Astrocyte (in vitro differentiated cells and primary cell): ENCODE results near the gene EIF2AK2. TPM values are rescaled to one million over a fixed set of nuclear protein-coding genes. Genes with fewer than 3 reads are reported as not detected.
"Not testable (repeated sequence)": the region's sequence is repeated elsewhere in the genome, so short reads cannot be mapped to it uniquely, and the experiment has no call there.

Experiments
- DNase-seq: peaks from one replicate; pipeline ENCODE4 v3.0.0-alpha.2; 2010; ENCODE audit warnings: low read depth
- FAIRE-seq: peaks from 2 replicates; lab custom pipeline; 2011; peaks lifted over from hg19 to GRCh38; lab: Jason Lieb, UNC
- H2AFZ ChIP-seq: 2 replicates; pipeline ENCODE4 v1.6.0; 2012; ENCODE audit warnings: low read depth, low read length, inconsistent platforms
- H3K27ac ChIP-seq: 2 replicates; pipeline ENCODE4 v1.5.1; 2011; ENCODE audit warnings: low read depth, low read length, inconsistent platforms
- H3K27me3 ChIP-seq: 2 replicates; pipeline ENCODE4 v1.6.0; 2011; ENCODE audit warnings: low read length, inconsistent platforms; ENCODE audit not compliant: insufficient read depth
- H3K36me3 ChIP-seq: 2 replicates; pipeline ENCODE4 v1.5.1; 2011; ENCODE audit warnings: low read length, inconsistent platforms; ENCODE audit not compliant: insufficient read depth
- H3K4me1 ChIP-seq: 2 replicates; pipeline ENCODE4 v1.5.1; 2011; ENCODE audit warnings: low read length, inconsistent platforms; ENCODE audit not compliant: insufficient read depth
- H3K4me2 ChIP-seq: 2 replicates; pipeline ENCODE4 v1.6.0; 2012; ENCODE audit warnings: low read length, inconsistent platforms
- H3K4me3 ChIP-seq: 2 replicates; pipeline ENCODE4 v1.5.1; 2011; ENCODE audit warnings: low read depth, mild to moderate bottlenecking, low read length, inconsistent platforms; ENCODE audit not compliant: insufficient read depth
- H3K79me2 ChIP-seq: 2 replicates; pipeline ENCODE4 v1.6.0; 2012; ENCODE audit warnings: mild to moderate bottlenecking, low read length, inconsistent platforms; ENCODE audit not compliant: insufficient read depth
- H3K9ac ChIP-seq: 2 replicates; pipeline ENCODE4 v1.6.0; 2012; ENCODE audit warnings: mild to moderate bottlenecking, low read length, inconsistent platforms
- H3K9me3 ChIP-seq: 2 replicates; pipeline ENCODE4 v1.5.1; 2012; ENCODE audit warnings: low read depth, mild to moderate bottlenecking, low read length, inconsistent platforms; ENCODE audit not compliant: insufficient read depth
- H4K20me1 ChIP-seq: 2 replicates; pipeline ENCODE4 v1.6.0; 2012; ENCODE audit warnings: low read length, inconsistent platforms; ENCODE audit not compliant: insufficient read depth
- H3K27ac Mint-ChIP-seq: one replicate; pipeline ENCODE4 v1.8.0; 2021; ENCODE audit warnings: mild to moderate bottlenecking, mixed read lengths; ENCODE audit not compliant: unreplicated experiment
- H3K27me3 Mint-ChIP-seq: one replicate; pipeline ENCODE4 v1.8.0; 2021; ENCODE audit warnings: low read depth, mixed read lengths; ENCODE audit not compliant: unreplicated experiment
- H3K36me3 Mint-ChIP-seq: one replicate; pipeline ENCODE4 v1.8.0; 2021; ENCODE audit warnings: low read depth, mixed read lengths; ENCODE audit not compliant: unreplicated experiment
- H3K4me1 Mint-ChIP-seq: one replicate; pipeline ENCODE4 v1.8.0; 2021; ENCODE audit warnings: low read depth, mixed read lengths; ENCODE audit not compliant: unreplicated experiment
- H3K4me3 Mint-ChIP-seq: one replicate; pipeline ENCODE4 v1.8.0; 2021; ENCODE audit warnings: mild to moderate bottlenecking, moderate library complexity, mixed read lengths; ENCODE audit not compliant: unreplicated experiment
- H3K9me3 Mint-ChIP-seq: one replicate; pipeline ENCODE4 v1.8.0; 2021; ENCODE audit warnings: mild to moderate bottlenecking, mixed read lengths; ENCODE audit not compliant: unreplicated experiment
- EZH2 ChIP-seq: IDR thresholded peaks from 2 replicates; pipeline ENCODE4 v1.6.1; 2012; ENCODE audit warnings: mild to moderate bottlenecking, low read length, inconsistent platforms; ENCODE audit not compliant: insufficient read depth
- total RNA-seq: library from RNA; stranded (reverse); gene quantifications from 2 replicates; pipeline ENCODE4 v1.2.1, GENCODE V29; 2021
- TF ChIP-seq, protein P1 (sequence below): IDR thresholded peaks from 2 replicates; pipeline ENCODE4 v1.5.1; 2011; ENCODE audit warnings: low read depth, mild to moderate bottlenecking, inconsistent platforms, low read length, moderate library complexity; ENCODE audit not compliant: insufficient read depth

EIF2AK2 gene
- total RNA-seq, 1 donor from 2014 or later = 147 TPM

DNA sequence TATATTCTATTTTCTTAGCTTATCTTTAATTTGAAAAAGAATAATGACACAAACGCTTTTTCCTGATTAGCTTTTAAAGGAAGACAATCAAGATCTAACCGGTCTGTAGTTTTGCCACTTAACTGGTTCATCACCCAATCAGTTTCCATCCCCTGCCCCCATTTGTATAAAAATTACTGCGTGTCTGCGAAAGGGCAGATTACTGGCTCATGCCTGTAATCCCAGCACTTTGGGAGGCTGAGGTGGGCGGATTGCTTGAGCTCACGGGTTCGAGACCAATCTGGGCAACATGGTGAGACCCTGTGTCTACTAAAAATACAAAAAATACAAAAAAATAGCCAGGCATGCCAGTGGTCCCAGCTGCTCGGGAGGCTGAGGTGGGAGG lies 41.9 kb upstream of the EIF2AK2 start:
- peaks cover 53% of the 10 kb centered on the region for H3K79me2 ChIP-seq
- Mint-ChIP-seq H3K36me3 (peaks cover 15% of the 10 kb centered on the region), H3K27ac (no peak overlapping the region), H3K4me3 (no peak overlapping the region), H3K9me3 (peaks cover 4% of the 10 kb centered on the region), H3K4me1 (peaks cover 18% of the 10 kb centered on the region), H3K27me3 (no peaks in the 10 kb centered on the region)
- H3K27me3 ChIP-seq = no peaks in the 10 kb centered on the region
- no peak overlapping the region for H3K9ac ChIP-seq
- no peak overlapping the region for H2AFZ ChIP-seq
- H3K4me1 ChIP-seq = peaks cover 10% of the 10 kb centered on the region
- FAIRE-seq (no peak), DNase-seq (no peak)
- peaks cover 13% of the 10 kb centered on the region for H4K20me1 ChIP-seq
- no peak overlapping the region for H3K4me2 ChIP-seq
- peaks cover 24% of the 10 kb centered on the region for H3K36me3 ChIP-seq
- H3K4me3 ChIP-seq = no peak overlapping the region
- H3K9me3 ChIP-seq = no peaks in the 10 kb centered on the region
- TF ChIP-seq EZH2 = no peak
- H3K27ac ChIP-seq = no peak overlapping the region

DNA sequence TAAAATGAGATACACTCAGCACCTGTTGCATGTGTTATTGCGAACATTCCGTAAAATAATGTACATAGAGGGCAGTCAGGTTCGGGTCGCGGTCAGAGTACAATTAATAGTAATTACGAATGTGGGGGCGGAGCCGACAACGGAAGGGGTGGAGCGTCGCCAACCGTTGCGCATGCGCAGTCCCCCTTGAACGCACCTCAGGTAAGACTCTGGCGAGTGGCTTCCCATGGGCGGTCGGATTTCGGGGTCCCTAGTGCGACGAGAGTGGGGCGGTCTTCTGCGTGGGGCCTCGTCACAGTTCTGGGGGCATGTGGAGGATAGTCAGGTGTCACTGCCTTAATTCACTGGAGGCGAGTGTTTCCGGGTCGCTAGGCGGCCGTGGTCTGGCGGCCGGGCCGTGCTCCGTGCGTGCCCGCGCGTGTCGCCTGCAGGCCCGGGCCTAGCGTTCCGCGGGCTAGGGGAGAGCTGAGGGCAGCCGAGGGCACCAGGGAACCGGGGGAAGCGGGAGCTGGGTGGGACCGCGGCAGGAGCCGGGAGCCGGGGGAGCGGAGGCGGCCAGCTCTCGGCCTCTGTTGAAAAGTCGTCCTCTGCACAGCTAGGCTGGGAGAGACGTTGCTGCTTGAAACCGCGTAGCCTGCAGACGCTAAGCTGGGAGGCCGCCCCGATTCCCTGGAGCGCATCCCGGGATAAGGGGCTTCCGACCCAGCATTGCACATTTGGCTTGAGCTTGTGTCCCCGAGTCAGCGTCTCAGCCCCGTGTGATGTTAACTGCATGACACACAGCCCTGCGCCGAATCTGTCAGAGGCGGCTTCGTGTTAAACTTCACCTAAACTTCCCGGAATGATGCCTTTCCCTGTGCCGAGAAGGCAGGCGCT lies 39.8 kb upstream of the EIF2AK2 start, which contains the start of gene CEBPZOS:
CEBPZOS (plus strand) TSS at position 177 of the 876 bp plus-strand sequence. CDS start 3,209 bp downstream, outside the sequence.
- Histone ChIP-seq H3K79me2 (peaks cover 43% of the 10 kb centered on the region), H3K27me3 (no peaks in the 10 kb centered on the region), H3K36me3 (peaks cover 8% of the 10 kb centered on the region), H2AFZ (peak within 1 kb of the TSS; percentile 84), H4K20me1 (peaks cover 10% of the 10 kb centered on the region), H3K27ac (peak within 1 kb of the TSS; percentile 80), H3K9me3 (no peaks in the 10 kb centered on the region), H3K9ac (peak within 1 kb of the TSS; percentile 86), H3K4me2 (peak within 1 kb of the TSS; percentile 95), H3K4me3 (peak within 1 kb of the TSS; percentile 88), H3K4me1 (peaks cover 10% of the 10 kb centered on the region)
- no peaks in the 10 kb centered on the region for H3K27me3 Mint-ChIP-seq
- no peak for FAIRE-seq
- H3K36me3 Mint-ChIP-seq = peaks cover 4% of the 10 kb centered on the region
- peak; percentile 58 for DNase-seq
- TF ChIP-seq, protein P1, sequence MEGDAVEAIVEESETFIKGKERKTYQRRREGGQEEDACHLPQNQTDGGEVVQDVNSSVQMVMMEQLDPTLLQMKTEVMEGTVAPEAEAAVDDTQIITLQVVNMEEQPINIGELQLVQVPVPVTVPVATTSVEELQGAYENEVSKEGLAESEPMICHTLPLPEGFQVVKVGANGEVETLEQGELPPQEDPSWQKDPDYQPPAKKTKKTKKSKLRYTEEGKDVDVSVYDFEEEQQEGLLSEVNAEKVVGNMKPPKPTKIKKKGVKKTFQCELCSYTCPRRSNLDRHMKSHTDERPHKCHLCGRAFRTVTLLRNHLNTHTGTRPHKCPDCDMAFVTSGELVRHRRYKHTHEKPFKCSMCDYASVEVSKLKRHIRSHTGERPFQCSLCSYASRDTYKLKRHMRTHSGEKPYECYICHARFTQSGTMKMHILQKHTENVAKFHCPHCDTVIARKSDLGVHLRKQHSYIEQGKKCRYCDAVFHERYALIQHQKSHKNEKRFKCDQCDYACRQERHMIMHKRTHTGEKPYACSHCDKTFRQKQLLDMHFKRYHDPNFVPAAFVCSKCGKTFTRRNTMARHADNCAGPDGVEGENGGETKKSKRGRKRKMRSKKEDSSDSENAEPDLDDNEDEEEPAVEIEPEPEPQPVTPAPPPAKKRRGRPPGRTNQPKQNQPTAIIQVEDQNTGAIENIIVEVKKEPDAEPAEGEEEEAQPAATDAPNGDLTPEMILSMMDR = no peak
- no peak for TF ChIP-seq EZH2
- H3K4me1 Mint-ChIP-seq = peaks cover 12% of the 10 kb centered on the region
- peaks cover 2% of the 10 kb centered on the region for H3K9me3 Mint-ChIP-seq
- peak within 1 kb of the TSS; percentile 91 for H3K27ac Mint-ChIP-seq
- peak within 1 kb of the TSS; percentile 98 for H3K4me3 Mint-ChIP-seq

DNA sequence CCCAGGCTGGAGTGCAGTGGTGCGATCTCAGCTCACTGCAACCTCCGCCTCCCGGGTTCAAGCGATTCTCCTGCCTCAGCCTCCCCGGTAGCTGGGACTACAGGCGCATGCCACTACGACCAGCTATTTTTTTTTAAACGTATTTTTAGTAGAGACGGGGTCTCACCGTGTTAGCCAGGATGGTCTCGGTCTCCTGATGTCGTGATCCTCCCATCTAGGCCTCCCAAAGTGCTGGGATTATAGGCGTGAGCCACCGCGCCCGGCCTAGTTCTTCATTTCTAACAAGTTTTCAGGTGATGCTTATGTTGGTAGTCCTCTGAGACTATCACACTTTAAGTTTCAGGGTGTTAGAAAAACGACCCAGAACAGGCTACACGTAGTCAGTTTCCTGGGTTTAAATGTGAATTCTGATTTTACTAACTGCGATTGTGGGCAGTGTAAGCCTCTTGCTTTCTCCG lies 39.1 kb upstream of the EIF2AK2 start:
- peaks cover 43% of the 10 kb centered on the region for H3K79me2 ChIP-seq
- not testable (repeated sequence) for H4K20me1 ChIP-seq, H3K9me3 ChIP-seq, H3K4me1 Mint-ChIP-seq, H3K27me3 ChIP-seq, H3K27me3 Mint-ChIP-seq, H3K9me3 Mint-ChIP-seq, H3K27ac ChIP-seq, FAIRE-seq, H3K36me3 Mint-ChIP-seq, H3K4me1 ChIP-seq, H3K36me3 ChIP-seq, DNase-seq
- H3K9ac ChIP-seq = peak overlapping the region; percentile 86
- H3K4me2 ChIP-seq = peak overlapping the region; percentile 95
- H3K4me3 Mint-ChIP-seq = peak overlapping the region; percentile 98
- H3K4me3 ChIP-seq = peak overlapping the region; percentile 88
- H2AFZ ChIP-seq = peak overlapping the region; percentile 84
- H3K27ac Mint-ChIP-seq = peak overlapping the region; percentile 91
